H1 (cell line): Measurements from ENCODE around the gene GMNN. TPM values are rescaled to one million over a fixed set of nuclear protein-coding genes. Genes with fewer than 3 reads are reported as not detected.

ENCODE experiments used
- BACH1 ChIP-seq: IDR thresholded peaks from 2 replicates; pipeline ENCODE4 v1.6.1; 2012; ENCODE audit warnings: low read length, improper control_type of control experiment
- GABPA ChIP-seq: IDR thresholded peaks from 2 replicates; pipeline ENCODE4 v1.6.1; 2011; ENCODE audit warnings: mild to moderate bottlenecking, low read length, moderate library complexity, borderline replicate concordance; ENCODE audit not compliant: insufficient read depth
- GTF2F1 ChIP-seq: IDR thresholded peaks from 2 replicates; pipeline ENCODE4 v1.6.1; 2012; ENCODE audit warnings: low read depth, low read length, improper control_type of control experiment, borderline replicate concordance
- KDM4A ChIP-seq: IDR thresholded peaks from one replicate; pipeline ENCODE4 v1.7.1; 2012; ENCODE audit warnings: low read depth, mild to moderate bottlenecking, moderate library complexity, low read length, inconsistent platforms; ENCODE audit not compliant: severe bottlenecking
- NANOG ChIP-seq: IDR thresholded peaks from 2 replicates; pipeline ENCODE4 v1.6.1; 2011; ENCODE audit warnings: low read length, low read depth, mild to moderate bottlenecking, inconsistent platforms; ENCODE audit not compliant: insufficient read depth, poor library complexity, severe bottlenecking
- PHF8 ChIP-seq: fragments of 200-600 bp; sonication (generic); conservative IDR thresholded peaks from 2 replicates; pipeline ENCODE4 v1.7.1; 2012; ENCODE audit warnings: low read depth, mild to moderate bottlenecking, inconsistent platforms, low read length, moderate library complexity
- RFX5 ChIP-seq: IDR thresholded peaks from 2 replicates; pipeline ENCODE4 v1.6.1; 2011; ENCODE audit warnings: low read depth, low read length, improper control_type of control experiment, borderline replicate concordance
- SIN3A ChIP-seq, 2 experiments: IDR thresholded peaks in 1 of 2; conservative IDR thresholded peaks in 1 of 2; 2 replicates each; pipeline ENCODE4 v1.6.1; 2011 to 2012; ENCODE audit warnings: low read length in 2 of 2, improper control_type of control experiment in 1 of 2, low read depth in 1 of 2, mild to moderate bottlenecking in 1 of 2
- SP4 ChIP-seq: IDR thresholded peaks from 2 replicates; pipeline ENCODE4 v1.6.1; 2012; ENCODE audit warnings: low read length, inconsistent platforms
- TAF1 ChIP-seq: IDR thresholded peaks from 2 replicates; pipeline ENCODE4 v1.6.1; 2011; ENCODE audit warnings: mild to moderate bottlenecking, low read depth, low read length
- TEAD4 ChIP-seq: IDR thresholded peaks from 2 replicates; pipeline ENCODE4 v1.6.1; 2012; ENCODE audit warnings: low read depth, low read length, inconsistent platforms, mixed read lengths
- polyA plus RNA-seq, 7 experiments: library from polyadenylated mRNA; depleted of rRNA in 3 of 7; stranded (reverse) in 5 of 7; unstranded in 2 of 7; fragments of >200 nt in 5 of 7; fragments of 200-250 nt in 2 of 7; gene quantifications; 1 replicate in 5 of 7; 2 replicates in 1 of 7; 4 replicates in 1 of 7; pipeline versions ENCODE4 v1.2.1 to v1.2.3, GENCODE V29; 2011 to 2013; ENCODE audit warnings: missing spikeins in 2 of 7, mixed read lengths in 2 of 7
- total RNA-seq: library from RNA; stranded (reverse); fragmentation: NEBNext Ultra II Directional; extraction: Animal tissue kit (Norgen Biotek cat#: 25700); gene quantifications from 2 replicates; pipeline ENCODE4 v1.2.1, GENCODE V29; 2021
- TF ChIP-seq, protein P1 (sequence below): fragments of 300-600 bp; sonication (generic); IDR thresholded peaks from 2 replicates; pipeline ENCODE4 v1.7.1; 2012; ENCODE audit warnings: low read length, moderate library complexity, mild to moderate bottlenecking, inconsistent platforms; ENCODE audit not compliant: insufficient replicate concordance

The GMNN gene
- total and polyA plus RNA-seq, 2 of the 8 experiments (the other 6 are each of a cell fraction or from before 2014, with no cell fraction given) = 65.9 to 101 TPM

DNA sequence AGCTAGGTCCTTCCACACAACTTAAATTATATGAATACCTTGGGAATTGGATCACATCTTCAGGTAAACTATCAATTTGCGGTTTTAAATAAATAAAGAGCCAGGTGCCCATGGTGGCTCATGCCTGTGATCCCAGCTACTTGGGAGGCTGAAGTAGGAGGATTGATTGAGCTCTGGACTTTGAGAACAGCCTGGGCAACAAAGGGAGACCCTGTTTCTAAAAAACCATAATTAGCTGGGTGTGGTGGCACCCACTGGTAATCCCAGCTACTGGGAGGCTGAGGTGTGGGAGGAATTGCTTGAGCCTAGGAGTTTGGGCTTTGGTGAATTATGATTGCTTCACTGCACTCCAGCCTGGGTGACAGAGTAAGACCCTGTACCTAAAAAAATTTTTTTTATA is 3.4 kb downstream of the GMNN start (continued):
- TF ChIP-seq, protein P1, sequence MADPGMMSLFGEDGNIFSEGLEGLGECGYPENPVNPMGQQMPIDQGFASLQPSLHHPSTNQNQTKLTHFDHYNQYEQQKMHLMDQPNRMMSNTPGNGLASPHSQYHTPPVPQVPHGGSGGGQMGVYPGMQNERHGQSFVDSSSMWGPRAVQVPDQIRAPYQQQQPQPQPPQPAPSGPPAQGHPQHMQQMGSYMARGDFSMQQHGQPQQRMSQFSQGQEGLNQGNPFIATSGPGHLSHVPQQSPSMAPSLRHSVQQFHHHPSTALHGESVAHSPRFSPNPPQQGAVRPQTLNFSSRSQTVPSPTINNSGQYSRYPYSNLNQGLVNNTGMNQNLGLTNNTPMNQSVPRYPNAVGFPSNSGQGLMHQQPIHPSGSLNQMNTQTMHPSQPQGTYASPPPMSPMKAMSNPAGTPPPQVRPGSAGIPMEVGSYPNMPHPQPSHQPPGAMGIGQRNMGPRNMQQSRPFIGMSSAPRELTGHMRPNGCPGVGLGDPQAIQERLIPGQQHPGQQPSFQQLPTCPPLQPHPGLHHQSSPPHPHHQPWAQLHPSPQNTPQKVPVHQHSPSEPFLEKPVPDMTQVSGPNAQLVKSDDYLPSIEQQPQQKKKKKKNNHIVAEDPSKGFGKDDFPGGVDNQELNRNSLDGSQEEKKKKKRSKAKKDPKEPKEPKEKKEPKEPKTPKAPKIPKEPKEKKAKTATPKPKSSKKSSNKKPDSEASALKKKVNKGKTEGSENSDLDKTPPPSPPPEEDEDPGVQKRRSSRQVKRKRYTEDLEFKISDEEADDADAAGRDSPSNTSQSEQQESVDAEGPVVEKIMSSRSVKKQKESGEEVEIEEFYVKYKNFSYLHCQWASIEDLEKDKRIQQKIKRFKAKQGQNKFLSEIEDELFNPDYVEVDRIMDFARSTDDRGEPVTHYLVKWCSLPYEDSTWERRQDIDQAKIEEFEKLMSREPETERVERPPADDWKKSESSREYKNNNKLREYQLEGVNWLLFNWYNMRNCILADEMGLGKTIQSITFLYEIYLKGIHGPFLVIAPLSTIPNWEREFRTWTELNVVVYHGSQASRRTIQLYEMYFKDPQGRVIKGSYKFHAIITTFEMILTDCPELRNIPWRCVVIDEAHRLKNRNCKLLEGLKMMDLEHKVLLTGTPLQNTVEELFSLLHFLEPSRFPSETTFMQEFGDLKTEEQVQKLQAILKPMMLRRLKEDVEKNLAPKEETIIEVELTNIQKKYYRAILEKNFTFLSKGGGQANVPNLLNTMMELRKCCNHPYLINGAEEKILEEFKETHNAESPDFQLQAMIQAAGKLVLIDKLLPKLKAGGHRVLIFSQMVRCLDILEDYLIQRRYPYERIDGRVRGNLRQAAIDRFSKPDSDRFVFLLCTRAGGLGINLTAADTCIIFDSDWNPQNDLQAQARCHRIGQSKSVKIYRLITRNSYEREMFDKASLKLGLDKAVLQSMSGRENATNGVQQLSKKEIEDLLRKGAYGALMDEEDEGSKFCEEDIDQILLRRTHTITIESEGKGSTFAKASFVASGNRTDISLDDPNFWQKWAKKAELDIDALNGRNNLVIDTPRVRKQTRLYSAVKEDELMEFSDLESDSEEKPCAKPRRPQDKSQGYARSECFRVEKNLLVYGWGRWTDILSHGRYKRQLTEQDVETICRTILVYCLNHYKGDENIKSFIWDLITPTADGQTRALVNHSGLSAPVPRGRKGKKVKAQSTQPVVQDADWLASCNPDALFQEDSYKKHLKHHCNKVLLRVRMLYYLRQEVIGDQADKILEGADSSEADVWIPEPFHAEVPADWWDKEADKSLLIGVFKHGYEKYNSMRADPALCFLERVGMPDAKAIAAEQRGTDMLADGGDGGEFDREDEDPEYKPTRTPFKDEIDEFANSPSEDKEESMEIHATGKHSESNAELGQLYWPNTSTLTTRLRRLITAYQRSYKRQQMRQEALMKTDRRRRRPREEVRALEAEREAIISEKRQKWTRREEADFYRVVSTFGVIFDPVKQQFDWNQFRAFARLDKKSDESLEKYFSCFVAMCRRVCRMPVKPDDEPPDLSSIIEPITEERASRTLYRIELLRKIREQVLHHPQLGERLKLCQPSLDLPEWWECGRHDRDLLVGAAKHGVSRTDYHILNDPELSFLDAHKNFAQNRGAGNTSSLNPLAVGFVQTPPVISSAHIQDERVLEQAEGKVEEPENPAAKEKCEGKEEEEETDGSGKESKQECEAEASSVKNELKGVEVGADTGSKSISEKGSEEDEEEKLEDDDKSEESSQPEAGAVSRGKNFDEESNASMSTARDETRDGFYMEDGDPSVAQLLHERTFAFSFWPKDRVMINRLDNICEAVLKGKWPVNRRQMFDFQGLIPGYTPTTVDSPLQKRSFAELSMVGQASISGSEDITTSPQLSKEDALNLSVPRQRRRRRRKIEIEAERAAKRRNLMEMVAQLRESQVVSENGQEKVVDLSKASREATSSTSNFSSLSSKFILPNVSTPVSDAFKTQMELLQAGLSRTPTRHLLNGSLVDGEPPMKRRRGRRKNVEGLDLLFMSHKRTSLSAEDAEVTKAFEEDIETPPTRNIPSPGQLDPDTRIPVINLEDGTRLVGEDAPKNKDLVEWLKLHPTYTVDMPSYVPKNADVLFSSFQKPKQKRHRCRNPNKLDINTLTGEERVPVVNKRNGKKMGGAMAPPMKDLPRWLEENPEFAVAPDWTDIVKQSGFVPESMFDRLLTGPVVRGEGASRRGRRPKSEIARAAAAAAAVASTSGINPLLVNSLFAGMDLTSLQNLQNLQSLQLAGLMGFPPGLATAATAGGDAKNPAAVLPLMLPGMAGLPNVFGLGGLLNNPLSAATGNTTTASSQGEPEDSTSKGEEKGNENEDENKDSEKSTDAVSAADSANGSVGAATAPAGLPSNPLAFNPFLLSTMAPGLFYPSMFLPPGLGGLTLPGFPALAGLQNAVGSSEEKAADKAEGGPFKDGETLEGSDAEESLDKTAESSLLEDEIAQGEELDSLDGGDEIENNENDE = no peak
- TF ChIP-seq RFX5 (no peak), GABPA (no peak), SIN3A (conservative IDR thresholded peaks at IDR 0.05 in 1 of 2, IDR thresholded peaks at IDR 0.05 in 1 of 2; ENCODE audit: low read depth in 1 of 2, low read length in 2 of 2) (no peak), KDM4A (no peak), TAF1 (no peak), TEAD4 (no peak), GTF2F1 (no peak), SP4 (no peak), NANOG (no peak), BACH1 (no peak), PHF8 (no peak)
